ENCODE results near the gene ZNF420.

DNA sequence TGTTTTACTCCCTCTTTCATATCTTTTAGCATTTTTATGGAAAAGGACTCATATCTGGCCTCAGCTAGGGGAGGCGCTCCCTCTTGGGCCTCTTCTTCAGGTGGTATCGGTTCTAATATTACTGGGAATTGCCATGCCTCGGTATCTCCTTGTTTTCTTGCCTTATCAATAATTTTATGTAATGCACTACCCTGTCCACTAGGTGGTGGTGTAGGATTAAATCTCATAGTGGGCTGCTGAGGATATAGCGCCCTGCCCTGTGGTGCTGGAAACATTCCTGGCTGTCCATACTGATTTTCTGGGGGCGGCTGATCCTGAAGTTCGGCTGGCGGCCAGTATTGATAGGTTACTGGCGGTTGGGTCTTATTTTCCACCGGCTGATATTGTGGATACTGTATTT is 35.8 kb downstream of the ZNF420 start:
- TF ChIP-seq, protein P1, sequence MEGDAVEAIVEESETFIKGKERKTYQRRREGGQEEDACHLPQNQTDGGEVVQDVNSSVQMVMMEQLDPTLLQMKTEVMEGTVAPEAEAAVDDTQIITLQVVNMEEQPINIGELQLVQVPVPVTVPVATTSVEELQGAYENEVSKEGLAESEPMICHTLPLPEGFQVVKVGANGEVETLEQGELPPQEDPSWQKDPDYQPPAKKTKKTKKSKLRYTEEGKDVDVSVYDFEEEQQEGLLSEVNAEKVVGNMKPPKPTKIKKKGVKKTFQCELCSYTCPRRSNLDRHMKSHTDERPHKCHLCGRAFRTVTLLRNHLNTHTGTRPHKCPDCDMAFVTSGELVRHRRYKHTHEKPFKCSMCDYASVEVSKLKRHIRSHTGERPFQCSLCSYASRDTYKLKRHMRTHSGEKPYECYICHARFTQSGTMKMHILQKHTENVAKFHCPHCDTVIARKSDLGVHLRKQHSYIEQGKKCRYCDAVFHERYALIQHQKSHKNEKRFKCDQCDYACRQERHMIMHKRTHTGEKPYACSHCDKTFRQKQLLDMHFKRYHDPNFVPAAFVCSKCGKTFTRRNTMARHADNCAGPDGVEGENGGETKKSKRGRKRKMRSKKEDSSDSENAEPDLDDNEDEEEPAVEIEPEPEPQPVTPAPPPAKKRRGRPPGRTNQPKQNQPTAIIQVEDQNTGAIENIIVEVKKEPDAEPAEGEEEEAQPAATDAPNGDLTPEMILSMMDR (conservative IDR thresholded peaks at IDR 0.05 in 1 of 2, IDR thresholded peaks at IDR 0.05 in 1 of 2; ENCODE audit: extremely low read depth in 1 of 2, insufficient read depth in 1 of 2, low read depth in 1 of 2, low read length in 2 of 2) = no peak
- no peak for TF ChIP-seq EZH2 (IDR thresholded peaks at IDR 0.05; ENCODE audit: borderline replicate concordance, low read length)

All from mammary epithelial cell (primary cell).